ENCODE results near the gene ATG7. TPM values are rescaled to one million over a fixed set of nuclear protein-coding genes. Genes with fewer than 3 reads are reported as not detected.

ATG7 gene
- polyA plus RNA-seq, 6 donors from 2014 or later, result 15.5 to 36.9 (median 18.4) TPM

DNA sequence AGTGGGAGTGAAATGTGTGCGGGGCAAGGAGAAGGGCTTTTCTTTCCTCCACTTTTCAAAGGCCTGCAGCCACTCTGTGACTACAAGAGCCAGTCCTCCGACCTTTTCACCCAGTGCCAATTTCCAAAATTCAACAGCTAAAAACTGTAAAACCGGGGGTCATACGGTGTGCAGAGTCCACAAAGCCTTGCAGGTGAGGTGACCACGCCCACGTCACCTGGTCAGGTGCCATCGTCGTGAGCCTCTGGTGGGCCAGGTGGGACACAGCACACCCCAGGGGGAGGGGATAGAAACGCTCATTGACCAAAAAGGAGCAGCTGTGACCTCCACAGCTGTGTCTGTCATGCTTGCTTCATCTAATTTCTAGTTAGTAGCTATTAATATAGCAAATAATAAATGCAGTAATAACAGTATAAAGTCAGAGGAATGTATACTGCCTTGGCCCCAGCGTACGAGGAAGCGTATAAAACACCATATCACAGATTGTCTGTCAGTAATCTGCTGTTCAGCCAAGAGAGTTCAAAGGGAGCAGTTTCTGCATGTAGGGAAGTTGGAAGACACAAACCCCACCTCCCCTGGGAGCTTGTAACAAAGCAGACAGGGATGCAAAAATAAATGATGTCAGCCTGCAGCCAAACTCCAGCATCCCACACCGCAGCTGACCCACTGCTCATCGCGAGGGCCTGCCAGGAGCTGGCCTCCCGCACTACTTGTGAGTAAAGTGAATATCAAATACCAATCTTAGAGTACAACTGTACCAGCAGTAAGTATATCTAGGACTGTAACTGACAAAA lies 284.9 kb downstream of the ATG7 start:
- Mint-ChIP-seq H3K9me3 (no peaks in the 10 kb centered on the region), H3K27me3 (no peaks in the 10 kb centered on the region), H3K36me3 (peaks cover 6 to 10% of the 10 kb centered on the region in 2 donors), H3K27ac (peak overlapping the region in 3 of 6 donors; percentile 15 to 69 (median 42)), H3K4me3 (no peak overlapping the region), H3K4me1 (peaks cover 0 to 8% (median 0%) of the 10 kb centered on the region in 3 donors)
- DNase-seq (no peak), ATAC-seq (ENCODE audit: low read depth in 2 of 2) (no peak)

GRCh38 chr3:11558002-11558401 lies 285.8 kb downstream of the ATG7 start:
- Mint-ChIP-seq H3K4me1 (peaks cover 0 to 6% (median 0%) of the 10 kb centered on the region in 3 donors), H3K27ac (peak overlapping the region in 3 of 6 donors; percentile 17 to 56 (median 34)), H3K4me3 (no peak overlapping the region), H3K9me3 (no peaks in the 10 kb centered on the region), H3K27me3 (no peaks in the 10 kb centered on the region), H3K36me3 (peaks cover 6 to 10% of the 10 kb centered on the region in 2 donors)
- DNase-seq, result no peak
- no peak for ATAC-seq (ENCODE audit: low read depth in 2 of 2)

DNA sequence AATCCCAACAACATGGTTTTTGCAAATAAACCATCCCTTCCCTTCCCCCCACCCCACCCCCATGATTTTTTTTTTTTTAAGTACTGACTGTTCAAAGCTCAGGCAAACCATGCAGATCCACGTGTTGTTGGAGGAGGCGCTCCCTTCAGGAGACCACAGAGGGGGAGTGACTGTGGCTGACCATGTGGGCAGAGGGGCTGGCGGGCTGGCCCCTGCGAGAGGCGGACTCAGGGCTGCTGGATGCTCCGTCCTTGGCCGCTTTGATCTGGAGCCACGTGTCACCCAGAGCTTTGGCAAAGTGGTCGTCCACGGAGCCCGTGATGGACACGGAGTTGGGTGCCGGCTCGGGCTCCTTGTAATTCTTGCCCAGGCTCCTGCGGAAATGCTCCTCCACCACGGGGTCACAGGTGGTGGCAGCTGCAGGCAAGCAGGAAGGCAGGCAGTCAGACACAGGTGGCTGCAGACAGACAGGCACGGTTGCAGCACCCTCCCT lies 286.3 kb downstream of the ATG7 start:
- no peaks in the 10 kb centered on the region for H3K27me3 Mint-ChIP-seq
- H3K36me3 Mint-ChIP-seq, result peaks cover 7 to 14% of the 10 kb centered on the region in 2 donors
- H3K4me3 Mint-ChIP-seq, result no peak overlapping the region
- no peak for ATAC-seq (ENCODE audit: low read depth in 2 of 2)
- peaks cover 0 to 4% (median 0%) of the 10 kb centered on the region in 3 donors for H3K4me1 Mint-ChIP-seq
- no peaks in the 10 kb centered on the region for H3K9me3 Mint-ChIP-seq
- DNase-seq, result no peak
- H3K27ac Mint-ChIP-seq, result peak overlapping the region in 1 of 6 donors; percentile 34

DNA sequence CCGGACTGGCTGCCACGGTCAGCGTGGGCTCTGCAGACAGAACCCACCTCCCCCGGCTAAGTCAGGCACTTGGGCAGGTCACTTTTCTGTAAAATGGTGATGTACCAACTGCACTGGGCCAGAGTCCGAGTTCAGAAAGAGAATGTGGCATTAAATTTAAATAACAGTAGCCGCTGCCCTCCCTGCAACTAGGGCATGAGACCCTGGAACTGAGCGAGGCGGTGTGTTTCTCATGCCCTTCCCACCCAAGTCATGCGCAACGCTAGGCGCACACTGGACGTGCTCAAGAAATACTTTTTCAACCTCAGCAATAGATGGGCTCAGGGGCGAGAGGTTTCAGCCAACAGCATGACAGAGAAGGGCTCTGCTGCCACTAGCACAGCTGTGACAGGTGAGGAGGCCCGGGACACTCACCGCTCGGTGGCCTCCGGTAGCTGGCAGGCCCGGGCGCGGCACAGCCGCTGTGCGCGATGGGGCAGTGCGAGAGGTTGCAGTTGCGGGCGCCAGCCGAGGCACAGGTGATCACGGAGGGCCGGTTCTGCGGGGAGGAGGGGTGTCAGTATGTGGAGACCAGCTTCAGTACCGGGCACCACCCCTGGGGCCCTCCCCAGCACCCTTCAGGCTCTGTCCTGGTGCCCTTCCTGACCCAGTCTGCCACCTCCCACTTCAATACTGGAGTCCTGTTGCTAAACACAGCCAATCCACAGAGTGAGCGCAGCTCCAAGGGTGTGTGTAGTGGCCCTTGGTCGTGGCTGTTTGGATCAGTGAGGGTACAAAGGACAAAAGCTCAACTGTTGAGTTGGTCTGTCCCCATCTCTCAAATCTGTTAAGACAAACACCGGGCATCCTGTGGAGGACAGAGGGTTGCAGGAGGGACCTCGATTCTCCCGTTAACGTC lies 287.0 kb downstream of the ATG7 start:
- no peaks in the 10 kb centered on the region for H3K9me3 Mint-ChIP-seq
- H3K27ac Mint-ChIP-seq, result peak overlapping the region in 1 of 6 donors; percentile 31
- no peak for ATAC-seq (ENCODE audit: low read depth in 2 of 2)
- no peak for DNase-seq
- H3K4me3 Mint-ChIP-seq, result no peak overlapping the region
- H3K4me1 Mint-ChIP-seq, result peaks cover 0 to 4% (median 0%) of the 10 kb centered on the region in 3 donors
- peaks cover 10 to 18% of the 10 kb centered on the region in 2 donors for H3K36me3 Mint-ChIP-seq
- no peaks in the 10 kb centered on the region for H3K27me3 Mint-ChIP-seq

- Mint-ChIP-seq H3K27ac (peak overlapping the region in 5 of 6 donors; percentile 22 to 70 (median 31)), H3K4me3 (no peak overlapping the region), H3K27me3 (no peaks in the 10 kb centered on the region), H3K9me3 (no peaks in the 10 kb centered on the region), H3K36me3 (peaks cover 10 to 18% of the 10 kb centered on the region in 2 donors), H3K4me1 (peaks cover 0 to 4% (median 0%) of the 10 kb centered on the region in 3 donors)
- DNase-seq (no peak), ATAC-seq (ENCODE audit: low read depth in 2 of 2) (no peak)
Measured at GRCh38 chr3:11559816-11560633, 287.8 kb downstream of the ATG7 start.

GRCh38 chr3:11560746-11561145 lies 288.5 kb downstream of the ATG7 start:
- Mint-ChIP-seq H3K4me3 (peak overlapping the region in 1 of 8 donors; percentile 23), H3K27me3 (no peaks in the 10 kb centered on the region), H3K9me3 (no peaks in the 10 kb centered on the region), H3K36me3 (peaks cover 10 to 18% of the 10 kb centered on the region in 2 donors), H3K27ac (peak overlapping the region in 2 of 6 donors; percentile 70 to 79), H3K4me1 (peaks cover 0 to 4% (median 2%) of the 10 kb centered on the region in 3 donors)
- DNase-seq (no peak), ATAC-seq (ENCODE audit: low read depth in 2 of 2) (no peak)

- Mint-ChIP-seq H3K27ac (peak overlapping the region in 3 of 6 donors; percentile 42 to 78 (median 75)), H3K27me3 (no peaks in the 10 kb centered on the region), H3K4me3 (peak overlapping the region in 1 of 8 donors; percentile 56), H3K9me3 (no peaks in the 10 kb centered on the region), H3K4me1 (peaks cover 0 to 4% (median 2%) of the 10 kb centered on the region in 3 donors), H3K36me3 (peaks cover 4 to 25% of the 10 kb centered on the region in 2 donors)
- no peak for ATAC-seq (ENCODE audit: low read depth in 2 of 2)
- DNase-seq, result no peak
Measured at GRCh38 chr3:11562277-11562881, 290.2 kb downstream of the ATG7 start.

GRCh38 chr3:11563159-11563864 lies 291.1 kb downstream of the ATG7 start:
- ATAC-seq (ENCODE audit: low read depth in 2 of 2) (no peak), DNase-seq (no peak)
- Mint-ChIP-seq H3K4me1 (peaks cover 0 to 4% (median 2%) of the 10 kb centered on the region in 3 donors), H3K36me3 (peaks cover 4 to 25% of the 10 kb centered on the region in 2 donors), H3K9me3 (no peaks in the 10 kb centered on the region), H3K4me3 (no peak overlapping the region), H3K27me3 (no peaks in the 10 kb centered on the region), H3K27ac (peak overlapping the region in 3 of 6 donors; percentile 2 to 84 (median 15))

GRCh38 chr3:11563865-11564185 lies 291.6 kb downstream of the ATG7 start:
- ATAC-seq (ENCODE audit: low read depth in 2 of 2) (no peak), DNase-seq (no peak)
- Mint-ChIP-seq H3K27ac (peak overlapping the region in 3 of 6 donors; percentile 2 to 84 (median 15)), H3K4me3 (no peak overlapping the region), H3K27me3 (no peaks in the 10 kb centered on the region), H3K9me3 (no peaks in the 10 kb centered on the region), H3K36me3 (peaks cover 4 to 25% of the 10 kb centered on the region in 2 donors), H3K4me1 (peaks cover 2 to 4% (median 4%) of the 10 kb centered on the region in 3 donors)

- Mint-ChIP-seq H3K9me3 (no peaks in the 10 kb centered on the region), H3K27me3 (no peaks in the 10 kb centered on the region), H3K4me1 (peaks cover 2 to 9% (median 5%) of the 10 kb centered on the region in 3 donors), H3K4me3 (no peak overlapping the region), H3K36me3 (peaks cover 4 to 23% of the 10 kb centered on the region in 2 donors), H3K27ac (peak overlapping the region in 1 of 6 donors; percentile 18)
- no peak for DNase-seq
- no peak for ATAC-seq (ENCODE audit: low read depth in 2 of 2)
Measured at GRCh38 chr3:11564577-11565001, 292.4 kb downstream of the ATG7 start.

GRCh38 chr3:11565072-11565471 lies 292.9 kb downstream of the ATG7 start:
- Mint-ChIP-seq H3K27me3 (no peaks in the 10 kb centered on the region), H3K27ac (no peak overlapping the region), H3K4me1 (peaks cover 2 to 10% (median 2%) of the 10 kb centered on the region in 3 donors), H3K4me3 (no peak overlapping the region), H3K36me3 (peaks cover 4 to 19% of the 10 kb centered on the region in 2 donors), H3K9me3 (no peaks in the 10 kb centered on the region)
- no peak for ATAC-seq (ENCODE audit: low read depth in 2 of 2)
- DNase-seq, result no peak

DNA sequence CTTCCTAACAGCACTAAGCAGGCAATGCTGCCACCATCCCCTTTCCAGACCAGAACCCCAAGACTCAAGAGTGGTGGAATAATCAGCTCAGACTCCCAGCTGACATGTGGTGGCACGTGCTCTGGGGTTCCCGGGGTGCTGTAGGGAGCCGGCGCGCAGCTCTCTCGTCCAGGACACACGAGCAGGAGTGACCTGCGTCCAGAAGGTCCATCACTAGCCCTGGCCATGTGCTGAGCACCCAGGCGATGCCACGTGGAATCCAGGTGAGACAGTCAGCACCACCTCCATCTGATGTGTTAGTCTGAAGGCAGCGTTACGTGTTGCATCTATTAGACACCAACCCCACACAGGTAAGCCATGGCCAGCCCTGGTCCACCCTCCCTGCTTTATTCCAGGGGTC lies 293.3 kb downstream of the ATG7 start:
- DNase-seq, result no peak
- Mint-ChIP-seq H3K9me3 (no peaks in the 10 kb centered on the region), H3K36me3 (peaks cover 4 to 17% of the 10 kb centered on the region in 2 donors), H3K4me3 (no peak overlapping the region), H3K4me1 (peaks cover 2 to 14% (median 5%) of the 10 kb centered on the region in 3 donors), H3K27ac (peak overlapping the region in 1 of 6 donors; percentile 7), H3K27me3 (no peaks in the 10 kb centered on the region)
- ATAC-seq (ENCODE audit: low read depth in 2 of 2), result no peak
